MM.1S (cell line): ENCODE results near the gene JCAD.

Source experiments
- EZH2 ChIP-seq: fragments of 300-600 bp; sonication (generic); optimal IDR thresholded peaks from 2 replicates; pipeline ENCODE3; 2017; ENCODE audit warnings: low read depth, mild to moderate bottlenecking, antibody characterized with exemption, low read length, mixed read lengths
- EZH2phosphoT487 ChIP-seq: fragments of 300-600 bp; sonication (generic); IDR thresholded peaks from 2 replicates; pipeline ENCODE4 v1.6.1; 2018; ENCODE audit warnings: antibody characterized with exemption, low read length
- TF ChIP-seq, protein P1 (sequence below): fragments of 300-600 bp; sonication (generic); IDR thresholded peaks from 2 replicates; pipeline ENCODE4 v1.5.1; 2016; ENCODE audit warnings: antibody characterized with exemption, low read length, mixed read lengths

- TF ChIP-seq, protein P1, sequence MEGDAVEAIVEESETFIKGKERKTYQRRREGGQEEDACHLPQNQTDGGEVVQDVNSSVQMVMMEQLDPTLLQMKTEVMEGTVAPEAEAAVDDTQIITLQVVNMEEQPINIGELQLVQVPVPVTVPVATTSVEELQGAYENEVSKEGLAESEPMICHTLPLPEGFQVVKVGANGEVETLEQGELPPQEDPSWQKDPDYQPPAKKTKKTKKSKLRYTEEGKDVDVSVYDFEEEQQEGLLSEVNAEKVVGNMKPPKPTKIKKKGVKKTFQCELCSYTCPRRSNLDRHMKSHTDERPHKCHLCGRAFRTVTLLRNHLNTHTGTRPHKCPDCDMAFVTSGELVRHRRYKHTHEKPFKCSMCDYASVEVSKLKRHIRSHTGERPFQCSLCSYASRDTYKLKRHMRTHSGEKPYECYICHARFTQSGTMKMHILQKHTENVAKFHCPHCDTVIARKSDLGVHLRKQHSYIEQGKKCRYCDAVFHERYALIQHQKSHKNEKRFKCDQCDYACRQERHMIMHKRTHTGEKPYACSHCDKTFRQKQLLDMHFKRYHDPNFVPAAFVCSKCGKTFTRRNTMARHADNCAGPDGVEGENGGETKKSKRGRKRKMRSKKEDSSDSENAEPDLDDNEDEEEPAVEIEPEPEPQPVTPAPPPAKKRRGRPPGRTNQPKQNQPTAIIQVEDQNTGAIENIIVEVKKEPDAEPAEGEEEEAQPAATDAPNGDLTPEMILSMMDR, result no peak
- TF ChIP-seq EZH2 (no peak), EZH2phosphoT487 (no peak)
These were observed 15.5 kb upstream of the JCAD start for GRCh38 chr10:30074933-30075332.
